ENCODE measurements around the gene SYNDIG1.
"Not testable (repeated sequence)": the region's sequence is repeated elsewhere in the genome, so short reads cannot be mapped to it uniquely, and the experiment has no call there.

SYNDIG1 gene

DNA sequence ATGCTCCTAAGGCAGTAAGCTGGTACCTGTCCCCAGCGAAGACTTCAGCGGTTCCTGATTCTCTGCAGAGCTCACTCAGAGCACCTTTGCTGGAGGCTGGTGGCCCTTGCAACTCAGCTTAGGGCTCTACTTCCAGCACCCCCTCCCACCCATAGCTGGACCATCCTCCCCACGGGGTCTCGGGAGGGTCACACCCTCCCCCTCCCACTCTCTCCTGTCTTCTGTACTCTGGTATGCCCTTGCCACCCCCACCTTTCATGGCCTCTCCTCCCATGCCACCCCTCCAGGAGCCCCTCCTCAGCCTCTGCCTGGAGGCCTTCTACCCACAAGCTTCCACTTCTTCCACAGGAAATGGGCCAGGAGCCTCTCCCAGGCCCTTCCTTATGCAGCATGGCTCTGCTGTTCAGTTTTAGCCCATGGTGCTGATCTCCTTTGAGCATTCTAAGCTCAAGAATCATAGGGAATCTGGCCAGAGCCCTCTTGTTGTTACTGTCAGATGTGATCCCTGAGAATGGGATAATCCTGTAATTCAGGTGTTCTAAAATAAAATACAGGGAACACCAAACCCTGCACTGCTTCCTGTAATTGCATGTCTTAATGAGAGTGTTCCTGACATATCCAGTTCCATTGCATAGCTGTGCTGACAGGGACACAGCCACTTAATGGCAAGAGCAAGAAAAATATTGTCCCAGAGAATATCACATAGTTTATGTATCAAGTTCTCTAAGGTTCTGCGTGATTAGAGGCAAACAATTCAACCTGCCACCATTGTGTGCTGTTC lies 142.1 kb downstream of the SYNDIG1 start:
- DNase-seq (ENCODE audit: low read depth) = no peak

DNA sequence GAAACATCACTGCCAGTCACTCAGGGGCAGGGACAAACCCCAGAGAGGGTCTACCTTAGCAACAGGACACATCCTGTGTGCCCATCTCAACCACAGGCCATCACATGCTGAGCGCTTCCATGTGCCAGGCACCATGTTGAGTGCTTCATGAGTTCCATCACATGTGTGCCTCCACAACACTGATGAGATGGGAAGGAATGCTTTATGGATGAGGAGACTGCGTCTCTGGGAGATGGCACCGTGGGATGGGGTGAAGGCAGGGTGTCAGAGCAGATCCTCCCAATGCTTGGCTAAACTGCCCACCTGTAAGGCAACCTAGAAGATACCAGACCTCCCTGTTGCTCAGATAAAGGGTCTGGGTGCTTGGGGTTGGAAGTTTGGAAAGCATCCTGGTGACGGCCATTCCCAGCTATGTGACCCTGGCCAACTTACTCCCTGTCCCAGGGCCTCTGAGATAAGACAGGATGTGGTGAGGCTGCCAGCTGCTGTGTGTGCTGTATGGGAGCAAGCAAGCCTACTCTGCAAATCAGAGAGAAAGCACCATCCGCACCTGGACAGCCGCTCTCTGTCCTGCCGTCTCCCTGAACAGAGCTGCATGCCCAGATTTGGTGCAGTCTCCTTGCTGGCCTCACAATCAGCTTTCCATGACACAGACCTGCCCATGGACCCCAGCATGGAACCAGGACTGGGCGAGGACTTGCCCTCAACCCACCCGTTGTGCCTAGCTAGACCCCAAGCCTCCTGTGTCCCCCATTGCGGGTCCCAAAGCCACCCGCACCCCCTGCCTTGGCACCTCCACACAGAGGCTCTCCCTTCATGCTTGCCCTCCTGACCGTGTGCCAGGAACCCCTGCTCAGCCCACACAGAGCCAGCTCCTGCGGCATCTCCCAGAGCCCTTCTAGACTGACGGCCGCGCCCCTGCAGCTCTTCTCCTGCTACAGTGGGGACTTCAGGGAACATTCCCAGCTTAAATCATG lies 143.7 kb downstream of the SYNDIG1 start:
- DNase-seq (ENCODE audit: low read depth) = no peak

DNA sequence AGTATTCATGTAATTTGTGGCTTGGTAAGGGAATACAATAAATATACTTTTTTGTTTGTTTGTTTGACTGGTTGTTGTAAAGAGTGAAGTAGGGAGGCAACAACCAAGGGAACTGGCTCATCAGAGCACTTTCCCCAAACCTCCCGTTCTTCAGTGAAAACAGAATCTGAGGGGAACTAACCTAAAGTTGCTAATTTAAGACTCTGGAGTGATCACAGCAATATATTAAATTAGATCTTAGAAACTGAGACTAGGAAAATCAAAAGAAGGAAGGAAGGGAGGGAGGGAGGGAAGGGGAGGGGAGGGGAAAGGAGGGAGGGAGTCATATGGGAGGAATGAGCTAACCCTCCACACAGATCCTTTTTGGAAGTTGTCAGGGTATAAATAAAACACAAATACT lies 144.9 kb downstream of the SYNDIG1 start:
- no peak for DNase-seq (ENCODE audit: low read depth)

DNA sequence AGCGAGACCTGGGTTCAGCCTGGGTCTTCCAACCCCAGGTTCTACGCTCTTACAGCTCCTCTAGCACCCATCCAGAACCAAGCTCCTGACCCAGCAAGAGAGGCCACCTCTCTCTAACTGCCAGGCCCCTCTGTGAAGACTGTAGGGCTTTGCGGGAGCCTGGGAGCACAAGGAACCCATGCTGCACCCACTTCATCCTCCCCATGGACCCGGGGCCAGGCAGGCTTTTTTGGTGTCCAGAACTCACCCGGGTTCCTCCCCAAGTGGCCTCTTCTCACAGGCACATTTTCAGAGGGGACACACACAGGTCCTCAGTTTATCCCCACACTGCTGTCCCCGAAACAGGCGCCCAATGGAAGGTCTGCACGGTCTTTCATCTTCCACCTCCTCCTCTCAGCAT lies 145.9 kb downstream of the SYNDIG1 start:
- no peak for DNase-seq (ENCODE audit: low read depth)

DNA sequence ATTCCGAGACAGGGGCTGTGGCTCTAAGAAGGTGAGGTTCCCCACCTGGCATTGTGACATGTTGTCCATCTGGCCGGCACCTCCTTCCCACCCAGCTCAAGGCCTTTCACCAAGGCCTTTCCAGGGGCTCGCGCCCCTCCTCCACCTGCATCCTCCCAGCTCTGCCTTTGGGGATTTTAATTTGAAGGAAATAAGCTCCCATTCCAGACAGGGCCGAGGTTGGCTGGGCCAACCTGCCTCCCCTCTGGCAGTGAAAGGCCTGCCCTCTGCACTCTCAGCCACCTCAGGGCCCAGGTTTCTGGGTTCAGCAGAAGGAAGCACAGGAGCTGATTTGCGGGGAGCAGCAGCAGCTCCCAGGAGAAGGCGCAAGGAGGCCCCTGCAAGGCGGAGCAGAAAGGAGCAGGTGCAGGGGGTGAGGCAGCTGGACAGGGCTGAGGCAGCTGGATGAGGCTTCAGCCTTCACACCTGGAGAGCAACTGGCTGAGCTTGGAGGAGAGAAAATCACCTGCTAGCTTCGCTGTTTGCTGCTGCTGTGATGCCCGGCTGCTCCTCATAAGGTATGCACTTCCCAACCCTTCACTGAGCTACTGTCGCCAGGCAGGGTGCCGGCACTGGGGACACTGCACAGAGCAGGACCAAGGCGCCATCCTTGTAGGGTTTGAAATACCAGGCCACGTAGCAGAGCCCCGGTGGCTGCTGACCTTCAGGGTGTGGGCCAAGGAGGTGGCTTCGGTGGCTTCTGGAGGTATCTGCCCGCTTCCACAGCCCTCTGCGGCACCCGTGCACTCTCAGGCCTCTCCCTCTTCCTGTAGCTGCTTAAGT lies 147.0 kb downstream of the SYNDIG1 start:
- DNase-seq (ENCODE audit: low read depth) = no peak

DNA sequence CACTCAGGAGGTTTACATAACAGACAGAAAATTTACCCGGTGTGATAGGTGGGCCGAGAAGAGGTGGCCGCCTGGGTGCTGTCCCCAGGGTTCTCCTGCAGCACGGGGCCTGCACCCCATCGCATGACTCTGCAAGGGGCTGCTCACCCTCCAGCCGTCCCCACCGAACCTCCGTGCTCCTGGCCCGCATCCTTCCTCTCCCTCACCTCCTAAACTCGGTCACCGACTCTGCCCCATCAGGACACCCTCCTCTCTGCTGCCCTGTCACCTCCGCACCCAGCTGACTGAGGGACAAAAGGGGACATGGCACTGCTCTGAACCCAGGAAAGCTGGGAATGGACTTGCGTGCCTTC lies 147.6 kb downstream of the SYNDIG1 start:
- no peak for DNase-seq (ENCODE audit: low read depth)

DNA sequence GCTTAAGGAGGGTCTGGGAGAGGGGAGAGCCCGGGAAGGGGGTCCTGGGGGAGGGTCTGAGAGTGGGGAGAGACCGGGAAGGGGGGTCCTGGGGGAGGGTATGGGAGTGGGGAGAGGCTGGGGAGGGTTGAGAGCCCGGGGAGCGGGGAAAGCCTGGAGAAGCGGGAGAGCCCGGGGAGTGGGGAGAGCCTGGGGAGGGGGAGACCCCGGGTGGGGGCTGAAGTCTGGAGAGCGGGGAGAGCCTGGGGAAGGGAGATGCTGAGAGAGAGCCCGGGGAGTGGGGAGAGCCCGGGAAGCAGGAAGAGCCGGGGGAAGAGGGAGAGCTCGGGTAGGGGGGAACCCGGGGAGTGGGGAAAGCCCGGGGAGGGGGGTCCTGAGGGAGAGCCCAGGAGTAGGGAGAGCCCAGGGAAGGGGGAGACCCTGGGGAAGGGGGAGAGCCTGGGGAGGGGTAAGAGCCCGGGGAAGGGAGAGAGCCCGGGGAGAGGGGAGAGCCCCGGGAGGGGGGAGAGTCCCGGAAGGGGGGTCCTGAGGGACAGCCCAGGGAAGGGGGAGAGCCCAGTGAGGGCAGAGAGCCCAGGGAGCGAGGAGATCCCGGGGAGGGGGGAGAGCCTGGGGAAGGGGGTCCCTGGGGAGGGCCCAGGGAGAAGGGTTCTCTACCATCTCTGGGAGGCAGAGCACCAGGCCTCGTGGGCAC lies 148.5 kb downstream of the SYNDIG1 start:
- DNase-seq (ENCODE audit: low read depth) = no peak

DNA sequence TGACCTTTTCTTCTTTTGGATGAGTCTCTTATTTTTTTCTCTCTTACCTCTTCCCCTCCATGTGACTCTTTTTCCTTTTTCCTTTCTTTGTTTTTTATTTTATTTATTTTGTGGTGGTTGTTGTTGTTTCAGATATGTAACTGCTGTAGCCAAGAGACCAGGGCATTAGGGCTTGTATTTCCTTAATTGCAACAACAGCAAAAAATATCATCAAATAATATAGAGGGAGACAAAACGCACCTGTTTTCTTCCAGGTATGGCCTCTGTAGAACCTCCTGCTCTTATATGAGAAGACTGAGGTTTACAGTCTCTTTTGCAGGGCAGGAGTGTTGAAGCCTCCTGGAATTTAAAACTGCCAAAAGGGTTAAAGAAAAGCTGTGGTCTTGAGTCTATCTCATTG lies 149.3 kb downstream of the SYNDIG1 start:
- DNase-seq (ENCODE audit: low read depth) = no peak

DNA sequence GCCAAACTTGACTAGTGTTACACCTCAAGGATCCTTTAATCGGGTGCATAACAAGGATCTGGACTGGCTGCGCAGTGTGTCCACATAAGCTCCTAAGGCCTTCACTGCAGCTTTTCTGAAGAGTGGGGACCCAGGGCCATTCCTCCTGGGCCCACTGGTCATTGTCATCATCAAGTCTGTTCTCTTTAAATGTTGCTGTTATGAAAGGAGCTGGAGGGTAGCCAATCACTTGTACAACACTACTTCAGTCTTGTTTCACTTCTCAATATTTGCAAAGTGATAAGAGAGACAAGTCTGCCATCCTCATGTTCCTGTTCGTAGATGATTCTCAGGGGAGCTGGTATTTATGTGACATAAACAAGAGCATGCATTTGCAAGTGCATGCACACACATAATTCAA lies 149.8 kb downstream of the SYNDIG1 start:
- no peak for DNase-seq (ENCODE audit: low read depth)

DNA sequence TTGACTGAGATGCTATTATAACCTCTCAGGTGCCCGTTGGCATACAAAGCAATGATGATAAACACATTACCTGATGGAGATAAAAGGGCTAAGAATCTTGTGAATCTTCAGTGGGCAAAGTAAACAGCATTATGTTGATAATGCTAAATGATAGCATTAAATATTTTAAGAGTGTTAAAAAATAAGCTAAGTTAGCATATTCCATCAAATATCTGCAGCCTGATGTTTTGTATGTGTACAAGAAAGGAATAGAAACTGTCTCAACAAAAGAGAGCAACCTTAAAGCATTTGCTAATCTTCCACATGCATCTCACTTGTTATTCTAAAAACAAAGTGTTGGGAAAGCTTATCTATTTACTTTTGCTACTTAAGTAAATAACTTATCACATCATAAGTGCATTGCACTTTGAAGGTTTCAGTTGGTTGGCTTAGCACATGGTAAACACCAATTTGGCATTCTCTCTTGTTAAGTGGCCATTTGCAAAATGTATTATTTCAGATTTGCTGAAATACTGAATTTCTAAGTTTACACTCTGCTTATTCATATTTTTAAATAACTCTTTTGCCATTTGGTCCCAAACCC lies 151.6 kb downstream of the SYNDIG1 start:
- no peak for DNase-seq (ENCODE audit: low read depth)

DNA sequence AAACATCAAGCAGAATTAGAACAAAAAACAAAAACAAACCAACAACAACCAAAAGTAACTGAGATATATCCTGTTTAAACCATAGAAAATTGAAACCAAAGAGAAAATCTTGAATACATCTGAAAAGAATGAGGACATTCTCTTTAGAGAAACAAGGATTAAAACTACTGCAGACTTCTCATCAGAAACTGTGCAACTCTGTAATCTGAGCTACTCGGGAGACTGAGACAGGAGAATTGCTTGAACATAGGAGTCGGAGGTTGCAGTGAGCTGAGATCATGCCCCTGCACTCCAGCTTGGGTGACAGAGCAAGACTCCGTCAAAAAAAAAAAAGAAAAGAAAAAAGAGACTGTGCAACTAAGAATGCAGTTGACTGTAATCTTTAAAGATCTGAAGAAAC lies 153.4 kb downstream of the SYNDIG1 start:
- no peak for DNase-seq (ENCODE audit: low read depth)

DNA sequence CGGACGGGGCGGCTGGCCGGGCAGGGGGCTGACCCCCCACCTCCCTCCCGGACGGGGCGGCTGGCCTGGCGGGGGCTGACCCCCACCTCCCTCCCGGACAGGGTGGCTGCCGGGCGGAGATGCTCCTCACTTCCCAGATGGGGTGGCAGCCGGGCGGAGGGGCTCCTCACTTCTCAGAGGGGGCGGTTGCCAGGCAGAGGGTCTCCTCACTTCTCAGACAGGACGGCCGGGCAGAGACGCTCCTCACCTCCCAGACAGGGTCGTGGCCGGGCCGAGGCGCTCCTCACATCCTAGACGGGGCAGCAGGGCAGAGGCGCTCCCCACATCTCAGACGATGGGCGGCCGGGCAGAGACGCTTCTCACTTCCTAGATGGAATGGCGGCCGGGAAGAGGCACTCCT lies 156.7 kb downstream of the SYNDIG1 start:
- DNase-seq (ENCODE audit: low read depth) = not testable (repeated sequence)

DNA sequence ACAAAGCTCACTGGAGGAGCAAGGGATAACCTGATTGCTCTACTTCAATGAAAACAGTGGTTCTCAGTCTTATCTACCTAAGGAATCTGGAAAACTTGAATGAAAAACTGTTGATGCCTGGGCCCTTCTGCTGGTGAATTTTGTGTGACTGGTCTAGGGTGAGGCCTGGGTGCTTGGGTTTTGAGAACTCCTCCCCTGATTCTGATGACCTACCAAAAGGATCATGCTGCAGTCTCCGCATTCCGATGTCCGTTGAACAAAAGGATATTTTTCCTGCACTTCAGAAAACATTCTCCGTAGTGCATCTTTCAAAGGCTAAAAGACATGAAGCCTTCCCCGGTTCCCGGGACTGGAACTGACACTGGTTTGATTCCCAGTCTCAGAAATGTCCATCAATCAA lies 157.9 kb downstream of the SYNDIG1 start:
- DNase-seq (ENCODE audit: low read depth) = no peak

DNA sequence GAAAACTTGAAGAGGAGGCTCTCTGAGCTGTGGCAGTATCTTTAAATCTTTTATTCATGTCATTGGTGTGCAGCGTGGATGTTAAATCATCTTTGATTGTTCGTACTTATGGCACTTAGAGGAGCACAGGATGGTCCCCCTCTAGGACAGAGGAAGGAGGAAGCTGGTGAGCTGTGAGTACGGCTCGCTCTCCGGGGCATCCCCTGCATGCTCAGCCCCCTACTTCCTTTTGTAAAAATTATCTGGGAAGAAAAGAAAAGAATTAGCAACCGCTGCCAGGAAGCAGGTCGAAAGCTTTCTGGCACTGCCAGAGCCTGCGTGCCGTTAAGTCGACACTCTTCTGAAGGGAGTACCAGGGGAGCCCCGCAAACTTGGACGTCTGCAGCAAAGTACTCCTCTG lies 158.5 kb downstream of the SYNDIG1 start:
- DNase-seq (ENCODE audit: low read depth) = no peak

DNA sequence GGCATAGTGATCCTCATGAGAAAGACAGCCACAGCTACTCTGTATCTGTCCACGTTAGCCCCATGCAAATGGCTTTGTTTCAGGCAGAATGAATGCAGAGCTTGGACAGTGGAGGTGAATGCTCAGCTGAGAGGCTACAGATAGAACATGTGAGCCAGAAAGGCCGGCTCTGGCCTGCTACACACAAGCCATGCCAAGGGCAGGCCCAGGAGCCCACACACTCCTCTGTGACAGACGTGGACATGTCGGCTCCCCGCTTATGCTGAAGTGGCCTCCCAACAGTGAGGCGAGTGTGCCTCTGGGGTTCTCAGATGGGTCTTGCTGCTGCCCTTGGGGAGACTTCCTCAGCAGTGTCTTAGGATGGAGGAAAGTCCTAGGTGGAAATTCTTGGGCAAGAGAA lies 159.6 kb downstream of the SYNDIG1 start:
- no peak for DNase-seq (ENCODE audit: low read depth)

DNA sequence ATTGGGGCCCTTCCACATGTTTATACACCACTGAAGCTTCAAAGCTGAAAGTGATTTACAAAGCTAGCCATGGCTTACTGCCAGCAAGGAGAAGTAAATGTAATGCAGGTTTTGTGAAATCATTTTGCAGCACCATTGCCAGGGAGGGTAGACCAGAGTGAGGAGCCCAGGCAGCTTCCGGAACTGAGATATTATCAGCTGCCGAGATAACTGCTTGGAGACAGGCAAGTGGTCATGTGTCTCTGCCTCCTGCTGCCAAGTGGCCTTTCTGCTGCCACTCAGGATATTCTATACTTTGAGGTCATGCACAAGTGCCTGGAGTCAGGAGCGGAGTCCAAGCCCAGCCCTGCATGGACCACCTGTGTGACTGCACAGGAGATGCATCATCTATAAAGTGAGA lies 160.2 kb downstream of the SYNDIG1 start:
- no peak for DNase-seq (ENCODE audit: low read depth)

DNA sequence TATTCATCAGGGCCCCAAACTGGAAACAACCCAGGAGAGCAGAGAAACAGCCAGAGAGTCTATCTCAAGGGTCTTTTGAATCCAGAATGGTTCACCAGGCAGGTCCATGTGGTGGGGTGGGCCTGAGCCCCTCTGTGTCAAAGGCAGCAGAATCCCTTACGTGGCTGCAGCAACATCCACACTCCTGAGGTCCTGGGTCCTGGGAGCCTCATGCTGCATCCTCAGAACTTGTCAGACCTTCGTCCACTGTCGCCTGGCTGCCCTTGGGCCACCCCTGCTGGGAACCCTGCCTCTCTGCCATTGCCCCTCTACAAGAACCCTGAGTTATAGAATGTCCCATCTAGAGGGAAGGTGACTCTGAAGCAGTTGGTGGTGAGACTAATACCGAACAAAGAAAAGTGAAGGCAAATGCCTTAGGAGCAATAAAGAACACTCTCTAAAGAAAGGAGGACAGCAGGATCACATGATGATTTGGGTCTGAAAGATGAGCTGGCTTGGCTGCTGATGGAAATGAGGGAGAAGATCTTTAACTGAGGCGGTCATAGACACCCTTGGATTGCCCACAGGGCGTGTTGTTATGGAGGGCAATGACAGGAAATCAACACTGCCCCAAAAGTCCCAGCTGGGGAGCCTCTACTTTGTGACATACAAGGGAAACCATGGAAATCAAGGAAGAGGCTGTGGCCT lies 161.2 kb downstream of the SYNDIG1 start:
- DNase-seq (ENCODE audit: low read depth) = no peak

DNA sequence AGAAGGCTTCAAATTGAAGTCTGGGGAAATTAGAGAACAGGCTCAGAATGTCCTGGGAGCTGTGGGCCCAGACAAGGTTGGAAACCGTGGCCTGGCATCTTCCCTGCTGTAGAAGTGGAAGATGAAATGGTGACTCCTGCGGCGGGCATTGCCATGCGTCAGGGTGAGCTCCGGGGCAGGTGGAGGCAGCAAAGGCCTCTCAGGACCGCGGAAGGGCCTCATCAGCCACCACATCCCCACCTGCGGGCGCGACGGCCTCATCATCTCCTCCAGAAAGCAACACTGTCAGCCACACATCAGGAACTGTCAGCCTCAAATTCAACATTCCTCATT lies 161.7 kb downstream of the SYNDIG1 start:
- DNase-seq (ENCODE audit: low read depth) = no peak

DNA sequence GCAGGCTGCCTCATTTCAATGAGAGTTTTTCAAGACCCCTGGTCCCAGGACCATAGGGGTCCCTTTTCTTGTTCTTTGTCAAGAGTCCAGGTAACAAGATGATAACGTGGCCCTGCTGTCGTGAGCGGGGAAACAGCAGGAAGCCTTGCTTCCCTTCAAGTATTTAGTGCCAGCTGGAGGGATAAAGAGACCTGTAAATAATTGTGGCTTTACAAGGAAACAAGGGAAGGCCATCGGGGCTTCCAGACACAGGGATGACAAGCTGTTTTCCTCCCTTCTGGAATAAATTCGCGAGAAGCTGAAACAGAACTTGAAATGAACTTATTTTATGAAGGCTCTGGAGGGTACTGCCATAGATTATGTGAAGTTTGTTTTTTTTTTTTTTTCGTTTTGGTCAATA lies 163.2 kb downstream of the SYNDIG1 start:
- no peak for DNase-seq (ENCODE audit: low read depth)

DNA sequence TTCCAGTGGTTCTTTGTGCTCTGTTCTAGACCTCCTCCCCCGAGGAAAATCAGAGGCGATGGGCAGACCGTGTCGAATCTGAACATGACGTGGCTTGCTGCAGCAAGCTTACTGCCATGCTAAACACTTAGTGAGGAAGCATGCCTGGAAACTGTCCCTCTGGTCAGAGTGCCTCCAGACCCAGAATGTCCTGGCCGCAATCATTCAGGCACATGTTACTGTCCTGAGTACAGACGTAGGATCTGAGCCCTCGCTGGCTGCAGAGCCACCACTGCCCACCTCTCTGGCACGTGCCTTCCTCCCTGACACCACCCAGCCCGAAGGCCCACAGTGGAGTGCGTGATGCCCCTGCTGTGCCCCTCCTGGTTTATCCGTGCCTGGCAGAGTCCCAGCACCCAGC lies 163.6 kb downstream of the SYNDIG1 start:
- DNase-seq (ENCODE audit: low read depth) = no peak

DNA sequence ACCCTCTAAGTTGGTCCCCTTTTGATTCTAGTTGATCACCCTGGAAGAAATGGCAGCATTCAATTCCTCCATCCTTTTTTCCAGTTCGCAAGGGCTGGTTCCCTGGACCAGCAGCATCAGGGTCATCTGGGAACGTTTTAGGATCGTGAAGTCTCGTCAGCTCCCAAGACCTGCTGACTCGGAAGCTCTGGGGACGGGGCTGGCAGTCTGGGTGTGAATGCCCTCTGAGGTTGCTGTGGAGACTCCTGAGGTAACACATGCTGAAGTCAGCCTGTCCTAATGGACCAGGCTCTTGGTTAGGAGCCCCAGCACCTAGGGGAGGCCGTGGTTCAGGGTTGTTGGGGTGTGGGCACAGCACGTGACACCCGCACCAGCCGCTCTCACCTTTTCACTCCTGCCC lies 164.1 kb downstream of the SYNDIG1 start:
- DNase-seq (ENCODE audit: low read depth) = no peak
